Thoracic aorta (tissue), 2 donors: ENCODE measurements around the gene DCHS2. TPM values are rescaled to one million over a fixed set of nuclear protein-coding genes. Genes with fewer than 3 reads are reported as not detected.

ENCODE experiments used
- ATAC-seq: fragments of 150-250 bp; one replicate; pipeline ENCODE4 v1.8.0; 2017; ENCODE audit warnings: low read depth; ENCODE audit not compliant: insufficient number of reproducible peaks, low FRiP score
- DNase-seq: peaks from one replicate; pipeline ENCODE4 v3.0.0-alpha.2; 2020; ENCODE audit warnings: low spot score
- H3K27ac ChIP-seq, 2 donors: fragments of 200-600 bp; sonication (generic); 1 replicate in 1 of 2; 2 replicates in 1 of 2; pipeline ENCODE4 v1.5.1; 2016; ENCODE audit warnings: mild to moderate bottlenecking in 2 of 2, moderate library complexity in 2 of 2
- H3K27me3 ChIP-seq: fragments of 200-600 bp; sonication (generic); replicated peaks from 2 replicates; pipeline ENCODE4 v1.6.0; 2016; ENCODE audit warnings: mild to moderate bottlenecking; ENCODE audit not compliant: insufficient read depth
- H3K36me3 ChIP-seq: fragments of 200-600 bp; sonication (generic); one replicate; pipeline ENCODE4 v1.5.1; 2016
- H3K4me1 ChIP-seq, 2 donors: fragments of 200-600 bp; sonication (generic); 1 replicate in 1 of 2; 2 replicates in 1 of 2; pipeline versions ENCODE4 v1.5.1 to v1.6.0; 2016; ENCODE audit warnings: low read depth in 2 of 2, mild to moderate bottlenecking in 1 of 2; ENCODE audit not compliant: control insufficient read depth in 1 of 2
- H3K4me3 ChIP-seq: fragments of 200-600 bp; sonication (generic); 2 replicates; pipeline ENCODE4 v1.5.1; 2016; ENCODE audit warnings: mild to moderate bottlenecking
- H3K9me3 ChIP-seq: fragments of 200-600 bp; sonication (generic); 2 replicates; pipeline ENCODE4 v1.5.1; 2016
- CTCF ChIP-seq: fragments of 200-600 bp; sonication (generic); IDR thresholded peaks from one replicate; pipeline ENCODE4 v1.5.1; 2019; ENCODE audit warnings: antibody characterized with exemption
- total RNA-seq, 2 donors: library from RNA; depleted of rRNA; stranded (reverse); fragments of >200 nt; gene quantifications; one replicate each; pipeline versions ENCODE4 v1.1.0 to v1.2.3, GENCODE V29; 2016

DCHS2 gene
- total RNA-seq, 2 donors from 2014 or later, result 0.35 TPM; not detected in 1

- TF ChIP-seq CTCF, result no peak
- DNase-seq, result no peak
- ATAC-seq, result no peak
Observed at GRCh38 chr4:154183264-154183663, 308.3 kb downstream of the DCHS2 start.

More at GRCh38 chr4:154183264-154183663, 308.3 kb downstream of the DCHS2 start:
- no peaks in the 10 kb centered on the region for H3K36me3 ChIP-seq
- no peak overlapping the region for H3K27ac ChIP-seq
- no peaks in the 10 kb centered on the region for H3K9me3 ChIP-seq
- no peaks in the 10 kb centered on the region for H3K27me3 ChIP-seq
- H3K4me3 ChIP-seq, result no peak overlapping the region
- H3K4me1 ChIP-seq, result no peaks in the 10 kb centered on the region

Other genes starting within 250 kb of the DCHS2 start
- 10 to 100 TPM; 18.4 to 42.5 TPM for gene PLRG1, start 58.6 kb upstream of the DCHS2 start, total RNA-seq
- not detected for gene FGB, start 71.2 kb upstream of the DCHS2 start, total RNA-seq
- gene FGA, start 98.9 kb upstream of the DCHS2 start, total RNA-seq, result not detected
- gene FGG, start 120.9 kb upstream of the DCHS2 start, total RNA-seq, result not detected